ENCODE results near the gene ARHGEF40.

DNA sequence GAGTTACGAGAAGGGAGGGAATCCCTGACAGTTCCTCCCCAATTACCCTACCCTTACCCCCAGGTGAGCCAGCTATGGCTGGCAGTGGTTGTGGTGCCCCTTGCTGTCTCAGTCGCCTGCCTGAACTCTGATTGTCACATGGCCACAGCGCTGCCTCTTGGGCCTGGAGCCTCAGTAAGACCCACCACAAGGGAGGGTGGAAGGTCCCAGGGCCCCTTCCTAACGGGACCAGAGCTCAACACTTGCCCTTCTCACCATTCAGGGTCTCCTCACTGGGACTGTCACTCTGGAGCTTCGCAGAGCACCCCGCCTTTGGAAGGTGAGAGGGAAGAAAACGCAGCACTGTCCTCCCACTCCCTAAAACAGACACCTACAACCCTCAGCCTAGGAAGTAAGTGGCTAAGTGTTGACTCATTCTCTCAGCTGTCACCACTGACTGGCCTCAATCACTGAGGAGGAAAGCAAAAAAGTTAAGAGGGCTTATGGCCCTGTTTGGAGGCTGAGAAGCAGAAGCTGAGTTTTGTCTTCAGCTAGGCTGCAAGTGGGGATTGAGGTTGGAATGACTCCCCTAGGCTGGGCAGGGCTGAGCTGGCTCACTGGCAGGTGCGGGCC is 31.8 kb downstream of the ARHGEF40 start:
- TF ChIP-seq POLR2AphosphoS5 (IDR thresholded peaks at IDR 0.05; ENCODE audit: borderline replicate concordance, low read depth, low read length) (no peak), EZH2 (IDR thresholded peaks at IDR 0.05) (no peak)
